ENCODE measurements around the gene ADIPOQ.

DNA sequence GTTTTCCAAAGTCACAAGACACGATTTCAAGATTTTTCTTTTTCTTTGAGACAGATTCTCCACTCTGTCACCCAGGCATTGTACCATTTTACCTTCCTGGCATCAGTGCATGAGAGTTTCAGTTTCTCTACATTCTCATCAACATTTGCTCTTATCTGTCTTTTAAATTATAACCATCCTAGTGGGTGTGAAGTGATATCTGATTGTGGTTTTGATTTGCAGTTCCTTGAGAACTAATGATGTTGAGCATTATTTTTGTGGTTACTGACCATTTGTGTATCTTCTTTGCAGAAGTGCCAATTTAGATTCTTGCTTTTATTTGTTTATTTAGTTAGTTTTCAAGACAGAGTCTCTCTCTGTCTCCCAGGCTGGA is 41.2 kb downstream of the ADIPOQ start:
- TF ChIP-seq, protein P1, sequence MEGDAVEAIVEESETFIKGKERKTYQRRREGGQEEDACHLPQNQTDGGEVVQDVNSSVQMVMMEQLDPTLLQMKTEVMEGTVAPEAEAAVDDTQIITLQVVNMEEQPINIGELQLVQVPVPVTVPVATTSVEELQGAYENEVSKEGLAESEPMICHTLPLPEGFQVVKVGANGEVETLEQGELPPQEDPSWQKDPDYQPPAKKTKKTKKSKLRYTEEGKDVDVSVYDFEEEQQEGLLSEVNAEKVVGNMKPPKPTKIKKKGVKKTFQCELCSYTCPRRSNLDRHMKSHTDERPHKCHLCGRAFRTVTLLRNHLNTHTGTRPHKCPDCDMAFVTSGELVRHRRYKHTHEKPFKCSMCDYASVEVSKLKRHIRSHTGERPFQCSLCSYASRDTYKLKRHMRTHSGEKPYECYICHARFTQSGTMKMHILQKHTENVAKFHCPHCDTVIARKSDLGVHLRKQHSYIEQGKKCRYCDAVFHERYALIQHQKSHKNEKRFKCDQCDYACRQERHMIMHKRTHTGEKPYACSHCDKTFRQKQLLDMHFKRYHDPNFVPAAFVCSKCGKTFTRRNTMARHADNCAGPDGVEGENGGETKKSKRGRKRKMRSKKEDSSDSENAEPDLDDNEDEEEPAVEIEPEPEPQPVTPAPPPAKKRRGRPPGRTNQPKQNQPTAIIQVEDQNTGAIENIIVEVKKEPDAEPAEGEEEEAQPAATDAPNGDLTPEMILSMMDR (IDR thresholded peaks at IDR 0.05): no peak
- TF ChIP-seq POLR2A (IDR thresholded peaks at IDR 0.05): no peak
